ENCODE measurements around the gene ADGRA3. TPM values are rescaled to one million over a fixed set of nuclear protein-coding genes. Genes with fewer than 3 reads are reported as not detected.

Gene ADGRA3
- total RNA-seq, 1 experiment from 2014 or later: 57.5 TPM

DNA sequence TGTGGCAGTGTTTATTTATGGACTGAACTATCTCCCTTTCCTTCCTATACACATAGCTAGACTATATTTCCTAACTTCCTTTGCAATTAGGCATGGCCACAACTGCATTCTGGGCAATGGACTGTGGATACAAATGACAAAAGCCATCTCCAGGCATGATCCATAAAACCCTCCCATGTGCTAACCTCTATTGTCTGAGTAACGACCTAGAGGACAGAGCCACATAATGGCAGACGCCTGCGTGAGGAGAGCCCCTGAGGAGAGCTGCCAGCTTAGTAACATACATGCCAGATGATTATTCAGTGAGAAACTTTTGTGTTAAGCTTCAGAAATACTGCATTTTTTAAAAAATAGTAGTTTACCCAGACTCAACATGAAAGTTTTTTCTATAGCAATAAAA is 142.9 kb downstream of the ADGRA3 start:
- intact Hi-C loops (cut with micrococcal nuclease; ENCODE audit: unreplicated experiment): no loop called here
- CTCF ChIA-PET: no interaction called here
- TF ChIP-seq, protein P1, sequence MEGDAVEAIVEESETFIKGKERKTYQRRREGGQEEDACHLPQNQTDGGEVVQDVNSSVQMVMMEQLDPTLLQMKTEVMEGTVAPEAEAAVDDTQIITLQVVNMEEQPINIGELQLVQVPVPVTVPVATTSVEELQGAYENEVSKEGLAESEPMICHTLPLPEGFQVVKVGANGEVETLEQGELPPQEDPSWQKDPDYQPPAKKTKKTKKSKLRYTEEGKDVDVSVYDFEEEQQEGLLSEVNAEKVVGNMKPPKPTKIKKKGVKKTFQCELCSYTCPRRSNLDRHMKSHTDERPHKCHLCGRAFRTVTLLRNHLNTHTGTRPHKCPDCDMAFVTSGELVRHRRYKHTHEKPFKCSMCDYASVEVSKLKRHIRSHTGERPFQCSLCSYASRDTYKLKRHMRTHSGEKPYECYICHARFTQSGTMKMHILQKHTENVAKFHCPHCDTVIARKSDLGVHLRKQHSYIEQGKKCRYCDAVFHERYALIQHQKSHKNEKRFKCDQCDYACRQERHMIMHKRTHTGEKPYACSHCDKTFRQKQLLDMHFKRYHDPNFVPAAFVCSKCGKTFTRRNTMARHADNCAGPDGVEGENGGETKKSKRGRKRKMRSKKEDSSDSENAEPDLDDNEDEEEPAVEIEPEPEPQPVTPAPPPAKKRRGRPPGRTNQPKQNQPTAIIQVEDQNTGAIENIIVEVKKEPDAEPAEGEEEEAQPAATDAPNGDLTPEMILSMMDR (conservative IDR thresholded peaks at IDR 0.05; ENCODE audit: low read depth, low read length): no peak
- no peak for TF ChIP-seq EZH2 (IDR thresholded peaks at IDR 0.05; ENCODE audit: borderline replicate concordance, low read depth, low read length, poor library complexity, severe bottlenecking)
- Histone ChIP-seq H3K4me3 (ENCODE audit: low read depth, low read length, poor library complexity, severe bottlenecking) (no peak overlapping the region), H3K4me1 (ENCODE audit: insufficient read depth, low read length, poor library complexity, severe bottlenecking) (no peaks in the 10 kb centered on the region), H3K27me3 (replicated peaks; ENCODE audit: insufficient read depth, low read depth, low read length, poor library complexity) (no peaks in the 10 kb centered on the region), H3K27ac (ENCODE audit: low read depth, low read length, poor library complexity, severe bottlenecking) (no peak overlapping the region), H3K9me3 (ENCODE audit: low read depth, low read length, poor library complexity, severe bottlenecking) (no peaks in the 10 kb centered on the region), H3K36me3 (ENCODE audit: insufficient read depth, low read length, poor library complexity, severe bottlenecking) (no peaks in the 10 kb centered on the region)
- POLR2A ChIA-PET (ENCODE audit: low non-redundant PET): no interaction called here
- DNase-seq (ENCODE audit: low spot score): peak; percentile 4
- BruUV-seq (replicated peaks): no TSS peak

DNA sequence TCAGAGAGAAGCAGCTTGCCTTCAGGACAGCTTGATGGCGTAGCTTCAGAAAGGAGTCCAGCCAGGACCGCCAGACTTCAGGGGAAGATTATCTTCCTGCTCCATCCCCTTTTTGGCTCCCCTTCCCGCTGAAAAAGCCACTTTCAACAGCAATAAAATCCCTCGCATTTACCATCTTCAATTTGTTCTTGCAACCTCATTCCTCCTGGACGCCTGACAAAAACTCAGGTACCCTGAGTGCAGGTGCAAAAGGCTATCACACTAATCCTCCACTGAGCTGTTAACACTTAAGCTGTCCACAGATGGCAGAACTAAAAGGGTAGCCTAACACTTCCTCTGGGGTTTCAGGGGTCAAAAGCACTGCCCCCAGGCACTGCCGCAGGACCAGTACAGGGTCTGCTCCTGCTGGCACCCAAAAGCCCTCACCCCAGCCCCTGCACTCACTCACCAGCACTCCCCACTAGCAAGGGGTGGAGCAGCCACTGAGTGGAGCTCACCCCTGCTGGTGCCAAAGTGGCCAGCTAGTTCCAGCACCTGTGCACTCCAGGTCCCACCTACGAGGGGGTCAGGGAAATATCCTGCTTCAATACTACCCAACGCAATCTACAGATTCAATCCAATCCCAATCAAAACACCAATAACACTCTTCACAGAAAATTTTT is 145.8 kb downstream of the ADGRA3 start:
- CTCF ChIA-PET: no interaction called here
- Histone ChIP-seq H3K27me3 (replicated peaks; ENCODE audit: insufficient read depth, low read depth, low read length, poor library complexity) (no peaks in the 10 kb centered on the region), H3K4me3 (ENCODE audit: low read depth, low read length, poor library complexity, severe bottlenecking) (no peak overlapping the region), H3K4me1 (ENCODE audit: insufficient read depth, low read length, poor library complexity, severe bottlenecking) (no peaks in the 10 kb centered on the region), H3K9me3 (ENCODE audit: low read depth, low read length, poor library complexity, severe bottlenecking) (no peaks in the 10 kb centered on the region), H3K27ac (ENCODE audit: low read depth, low read length, poor library complexity, severe bottlenecking) (no peak overlapping the region), H3K36me3 (ENCODE audit: insufficient read depth, low read length, poor library complexity, severe bottlenecking) (no peaks in the 10 kb centered on the region)
- TF ChIP-seq, protein P1 (conservative IDR thresholded peaks at IDR 0.05; ENCODE audit: low read depth, low read length): no peak
- TF ChIP-seq EZH2 (IDR thresholded peaks at IDR 0.05; ENCODE audit: borderline replicate concordance, low read depth, low read length, poor library complexity, severe bottlenecking): no peak
- intact Hi-C loops (cut with micrococcal nuclease; ENCODE audit: unreplicated experiment): no loop called here
- no peak for DNase-seq (ENCODE audit: low spot score)
- POLR2A ChIA-PET (ENCODE audit: low non-redundant PET): no interaction called here
- no TSS peak for BruUV-seq (replicated peaks)

GRCh38 chr4:22363787-22364186 is 152.1 kb downstream of the ADGRA3 start:
- Histone ChIP-seq H3K4me1 (ENCODE audit: insufficient read depth, low read length, poor library complexity, severe bottlenecking) (no peaks in the 10 kb centered on the region), H3K27me3 (replicated peaks; ENCODE audit: insufficient read depth, low read depth, low read length, poor library complexity) (no peaks in the 10 kb centered on the region), H3K36me3 (ENCODE audit: insufficient read depth, low read length, poor library complexity, severe bottlenecking) (no peaks in the 10 kb centered on the region), H3K4me3 (ENCODE audit: low read depth, low read length, poor library complexity, severe bottlenecking) (no peak overlapping the region), H3K27ac (ENCODE audit: low read depth, low read length, poor library complexity, severe bottlenecking) (no peak overlapping the region), H3K9me3 (ENCODE audit: low read depth, low read length, poor library complexity, severe bottlenecking) (no peaks in the 10 kb centered on the region)
- TF ChIP-seq EZH2 (IDR thresholded peaks at IDR 0.05; ENCODE audit: borderline replicate concordance, low read depth, low read length, poor library complexity, severe bottlenecking): no peak
- TF ChIP-seq, protein P1 (conservative IDR thresholded peaks at IDR 0.05; ENCODE audit: low read depth, low read length): no peak
- ChIA-PET POLR2A (ENCODE audit: low non-redundant PET) (no interaction called here), CTCF (no interaction called here)
- DNase-seq (ENCODE audit: low spot score): no peak
- BruUV-seq (replicated peaks): no TSS peak
- intact Hi-C loops (cut with micrococcal nuclease; ENCODE audit: unreplicated experiment): no loop called here

All from A673 (cell line).